HG03108 (cell line): ENCODE measurements around the gene SCN8A.

Source experiments
- ATAC-seq: cut with Tn5 transposase; IDR thresholded peaks from one replicate; pipeline ENCODE4 v1.9.1; 2021; ENCODE audit warnings: moderate library complexity; ENCODE audit not compliant: unreplicated experiment

The SCN8A gene

GRCh38 chr12:51666696-51667095, 75.7 kb downstream of the SCN8A start:
- ATAC-seq, result no peak

- ATAC-seq, result no peak
These were observed 76.2 kb downstream of the SCN8A start for GRCh38 chr12:51667269-51667668.

- ATAC-seq, result no peak
These were observed 78.2 kb downstream of the SCN8A start for GRCh38 chr12:51669271-51669670.

GRCh38 chr12:51669996-51670395, 79.0 kb downstream of the SCN8A start:
- ATAC-seq, result no peak

GRCh38 chr12:51672334-51672733, 81.3 kb downstream of the SCN8A start:
- ATAC-seq, result no peak

GRCh38 chr12:51675071-51675803, 84.2 kb downstream of the SCN8A start:
- ATAC-seq, result no peak

- ATAC-seq, result no peak
These were observed 85.8 kb downstream of the SCN8A start for GRCh38 chr12:51676875-51677274.

GRCh38 chr12:51677284-51677968, 86.4 kb downstream of the SCN8A start:
- no peak for ATAC-seq

GRCh38 chr12:51678086-51678724, 87.2 kb downstream of the SCN8A start:
- no peak for ATAC-seq

- ATAC-seq, result no peak
These were observed 91.9 kb downstream of the SCN8A start for GRCh38 chr12:51682981-51683380.

- no peak for ATAC-seq
These were observed 92.8 kb downstream of the SCN8A start for GRCh38 chr12:51683763-51684357.

GRCh38 chr12:51686727-51687126, 95.7 kb downstream of the SCN8A start:
- ATAC-seq, result no peak

GRCh38 chr12:51687177-51687576, 96.1 kb downstream of the SCN8A start:
- ATAC-seq, result no peak

GRCh38 chr12:51687614-51688013, 96.6 kb downstream of the SCN8A start:
- ATAC-seq, result no peak

- ATAC-seq, result no peak
These were observed 99.0 kb downstream of the SCN8A start for GRCh38 chr12:51689983-51690382.

- no peak for ATAC-seq
These were observed 101.0 kb downstream of the SCN8A start for GRCh38 chr12:51692016-51692415.

GRCh38 chr12:51693569-51693968, 102.5 kb downstream of the SCN8A start:
- ATAC-seq, result no peak

- ATAC-seq, result no peak
These were observed 103.1 kb downstream of the SCN8A start for GRCh38 chr12:51694146-51694545.

- no peak for ATAC-seq
These were observed 104.4 kb downstream of the SCN8A start for GRCh38 chr12:51695241-51696010.

- no peak for ATAC-seq
These were observed 108.2 kb downstream of the SCN8A start for GRCh38 chr12:51699219-51699618.

GRCh38 chr12:51700887-51701286, 109.9 kb downstream of the SCN8A start:
- no peak for ATAC-seq
